ENCODE data around the gene PHF19. TPM values are rescaled to one million over a fixed set of nuclear protein-coding genes. Genes with fewer than 3 reads are reported as not detected.

PHF19 gene
- total RNA-seq, 2 experiments from 2014 or later, result 183 to 189 TPM

GRCh38 chr9:120869360-120869687 is 7.7 kb downstream of the PHF19 start:
- H3K27ac Mint-ChIP-seq, result peak overlapping the region; percentile 87
- H3K4me1 Mint-ChIP-seq (ENCODE audit: low read depth), result peaks cover 51% of the 10 kb centered on the region
- POLR2A ChIA-PET, result interaction anchor here (0.7 to 2.4 kb wide), 11 partner anchors 12 to 60 kb away, joined by 3 to 9 read pairs (median 5); no protein-coding TSS in a partner anchor
- H3K4me3 Mint-ChIP-seq, result peak overlapping the region; percentile 80
- no peaks in the 10 kb centered on the region for H3K9me3 Mint-ChIP-seq
- H3K36me3 Mint-ChIP-seq, result peaks cover 68% of the 10 kb centered on the region
- no peak for DNase-seq
- intact Hi-C loops (cut with micrococcal nuclease), result loop anchor here (1.0 to 2.0 kb wide), 4 partner anchors 41 to 251 kb away; partner anchors contain the start of genes FBXW2 and TRAF1
- CTCF ChIA-PET, result interaction anchor here (0.7 to 3.6 kb wide), 16 partner anchors 9 to 113 kb away, joined by 3 to 27 read pairs (median 4); no protein-coding TSS in a partner anchor
- no peaks in the 10 kb centered on the region for H3K27me3 Mint-ChIP-seq

DNA sequence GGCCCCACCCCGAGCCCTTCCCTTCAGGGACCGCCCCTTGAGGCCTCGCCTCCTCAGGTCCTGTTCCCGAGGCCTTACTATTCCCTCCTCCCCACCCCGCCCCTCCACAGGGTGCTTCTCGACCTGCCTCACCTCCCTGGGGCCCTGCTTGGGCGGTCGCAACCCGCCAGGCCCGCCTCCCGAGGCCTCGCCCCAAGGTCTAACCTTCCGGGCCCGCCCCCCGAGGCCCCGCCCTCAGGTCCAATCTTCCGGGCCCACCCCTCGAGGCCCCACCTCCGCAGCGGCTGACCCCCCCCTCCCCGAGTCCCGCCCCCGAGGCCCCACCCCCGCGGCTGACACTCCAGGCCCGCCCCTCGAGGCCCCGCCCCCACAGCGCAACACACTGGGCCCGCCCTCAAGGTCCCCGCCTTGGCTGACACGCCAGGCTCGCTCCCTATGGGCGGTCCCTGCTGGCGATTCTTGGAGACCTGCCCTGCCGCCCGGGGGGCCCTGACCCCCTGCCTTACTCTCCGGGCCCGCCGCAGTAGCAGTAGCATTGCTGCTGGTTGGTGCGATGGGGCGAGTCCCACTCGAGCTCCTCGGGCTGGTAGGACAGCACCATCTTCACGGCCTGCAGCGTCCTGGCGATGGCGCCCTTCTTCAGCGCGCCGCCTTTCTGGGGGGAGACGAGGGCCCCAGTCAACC is 8.2 kb downstream of the PHF19 start:
- ChIA-PET CTCF (interaction anchor here (0.7 to 3.6 kb wide), 17 partner anchors 10 to 113 kb away, joined by 3 to 27 read pairs (median 4); no protein-coding TSS in a partner anchor), POLR2A (interaction anchor here (0.7 to 2.4 kb wide), 13 partner anchors 12 to 76 kb away, joined by 3 to 9 read pairs (median 4); partner anchors contain the start of gene FBXW2)
- intact Hi-C loops (cut with micrococcal nuclease), result loop anchor here (1.0 to 2.0 kb wide), 6 partner anchors 7 to 252 kb away; partner anchors contain the start of genes FBXW2 and TRAF1
- peaks cover 46% of the 10 kb centered on the region for H3K4me1 Mint-ChIP-seq (ENCODE audit: low read depth)
- no peaks in the 10 kb centered on the region for H3K27me3 Mint-ChIP-seq
- H3K4me3 Mint-ChIP-seq, result peak overlapping the region; percentile 80
- peak overlapping the region; percentile 87 for H3K27ac Mint-ChIP-seq
- no peaks in the 10 kb centered on the region for H3K9me3 Mint-ChIP-seq
- H3K36me3 Mint-ChIP-seq, result peaks cover 68% of the 10 kb centered on the region
- DNase-seq, result peak; percentile 97

- Mint-ChIP-seq H3K27ac (peak overlapping the region; percentile 51), H3K36me3 (peaks cover 63% of the 10 kb centered on the region), H3K9me3 (no peaks in the 10 kb centered on the region), H3K27me3 (no peaks in the 10 kb centered on the region), H3K4me1 (ENCODE audit: low read depth) (peaks cover 41% of the 10 kb centered on the region), H3K4me3 (peak overlapping the region; percentile 64)
- ChIA-PET CTCF (interaction anchor here (0.7 to 3.6 kb wide), 10 partner anchors 10 to 112 kb away, joined by 3 to 27 read pairs (median 6); no protein-coding TSS in a partner anchor), POLR2A (interaction anchor here (0.9 to 2.4 kb wide), 7 partner anchors 16 to 75 kb away, joined by 3 to 9 read pairs (median 4); partner anchors contain the start of gene FBXW2)
- DNase-seq, result no peak
- intact Hi-C loops (cut with micrococcal nuclease), result loop anchor here (1.0 to 2.0 kb wide), 5 partner anchors 8 to 252 kb away; partner anchors contain the start of gene FBXW2
These were observed 8.7 kb downstream of the PHF19 start for GRCh38 chr9:120868339-120868675.

DNA sequence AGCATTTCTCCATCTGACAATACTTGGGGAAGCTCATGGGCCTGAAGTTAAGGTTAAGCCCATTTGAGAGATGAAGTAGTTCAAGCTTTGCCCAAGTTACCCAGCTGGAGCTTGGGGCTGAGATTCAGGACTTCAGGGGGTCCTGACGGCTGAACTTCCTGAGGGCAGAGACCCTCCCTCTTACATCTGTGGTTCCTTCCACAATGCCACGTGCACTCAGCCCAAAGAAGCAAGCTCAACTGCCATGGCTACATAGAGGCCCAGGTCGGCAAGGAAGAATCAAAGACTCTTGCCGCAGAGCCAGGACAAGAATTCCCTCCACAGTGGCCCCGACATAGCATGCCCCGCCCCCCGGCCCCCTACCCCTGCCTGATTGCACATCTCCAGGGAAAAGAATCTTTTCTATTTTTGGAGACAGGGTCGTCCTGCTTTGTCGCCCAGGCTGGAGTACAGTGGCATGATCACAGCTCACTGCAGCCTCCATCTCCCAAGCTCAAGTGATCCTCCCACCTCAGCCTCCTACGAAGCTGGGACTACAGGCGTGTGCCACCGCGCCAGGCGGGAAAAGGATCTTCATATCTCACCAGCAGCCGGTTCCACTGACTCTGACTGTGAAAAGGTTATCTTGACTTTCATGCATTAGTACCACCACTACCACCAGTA is 9.2 kb downstream of the PHF19 start:
- Mint-ChIP-seq H3K9me3 (no peaks in the 10 kb centered on the region), H3K4me3 (peak overlapping the region; percentile 64), H3K4me1 (ENCODE audit: low read depth) (peaks cover 36% of the 10 kb centered on the region), H3K36me3 (peaks cover 63% of the 10 kb centered on the region), H3K27me3 (no peaks in the 10 kb centered on the region), H3K27ac (peak overlapping the region; percentile 51)
- intact Hi-C loops (cut with micrococcal nuclease), result loop anchor here (1.0 to 2.0 kb wide), 5 partner anchors 8 to 253 kb away; partner anchors contain the start of gene FBXW2
- ChIA-PET CTCF (interaction anchor here (0.7 to 3.6 kb wide), 7 partner anchors 22 to 112 kb away, joined by 3 to 27 read pairs (median 7); no protein-coding TSS in a partner anchor), POLR2A (interaction anchor here (0.9 to 2.4 kb wide), 7 partner anchors 16 to 75 kb away, joined by 3 to 9 read pairs (median 4); partner anchors contain the start of gene FBXW2)
- DNase-seq, result no peak

DNA sequence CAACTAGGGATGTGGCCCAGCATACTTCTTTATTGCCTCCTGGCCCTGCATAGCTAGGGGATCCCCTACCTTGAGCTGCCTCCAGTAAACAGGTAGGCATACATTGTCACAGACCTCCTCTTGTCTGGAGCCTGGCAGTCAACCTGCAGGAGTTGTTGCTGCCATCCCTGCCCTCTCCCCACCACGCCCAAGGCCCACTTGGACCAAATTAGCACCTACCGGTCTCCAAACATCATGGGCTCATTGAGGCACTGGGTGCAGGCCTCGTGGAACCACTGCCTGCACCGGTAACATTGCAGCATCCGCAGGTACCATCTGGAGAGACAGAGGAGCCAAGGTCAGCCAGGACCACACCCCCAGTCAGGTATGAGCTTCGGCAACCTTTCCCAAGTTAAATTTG is 10.3 kb downstream of the PHF19 start:
- no peak overlapping the region for H3K27ac Mint-ChIP-seq
- CTCF ChIA-PET, result interaction anchor here (1.0 to 1.1 kb wide), 2 partner anchors 31 to 57 kb away, joined by 3 read pairs; no protein-coding TSS in a partner anchor
- H3K4me3 Mint-ChIP-seq, result no peak overlapping the region
- H3K9me3 Mint-ChIP-seq, result no peaks in the 10 kb centered on the region
- no peaks in the 10 kb centered on the region for H3K27me3 Mint-ChIP-seq
- intact Hi-C loops (cut with micrococcal nuclease), result no loop called here
- POLR2A ChIA-PET, result interaction anchor here (0.9 to 1.4 kb wide), 3 partner anchors 10 to 35 kb away, joined by 3 read pairs; no protein-coding TSS in a partner anchor
- no peak for DNase-seq
- H3K4me1 Mint-ChIP-seq (ENCODE audit: low read depth), result peaks cover 27% of the 10 kb centered on the region
- H3K36me3 Mint-ChIP-seq, result peaks cover 65% of the 10 kb centered on the region

- Mint-ChIP-seq H3K4me1 (ENCODE audit: low read depth) (peaks cover 20% of the 10 kb centered on the region), H3K9me3 (no peaks in the 10 kb centered on the region), H3K36me3 (peaks cover 66% of the 10 kb centered on the region), H3K27ac (no peak overlapping the region), H3K4me3 (no peak overlapping the region), H3K27me3 (no peaks in the 10 kb centered on the region)
- ChIA-PET CTCF (interaction anchor here (0.5 kb wide), 1 partner anchor 20 kb away, joined by 3 read pairs; no protein-coding TSS in a partner anchor), POLR2A (interaction anchor here (0.7 to 1.5 kb wide), 2 partner anchors 12 to 17 kb away, joined by 3 to 4 read pairs; no protein-coding TSS in a partner anchor)
- DNase-seq, result no peak
- intact Hi-C loops (cut with micrococcal nuclease), result no loop called here
These were observed 11.2 kb downstream of the PHF19 start for GRCh38 chr9:120865809-120866208.

DNA sequence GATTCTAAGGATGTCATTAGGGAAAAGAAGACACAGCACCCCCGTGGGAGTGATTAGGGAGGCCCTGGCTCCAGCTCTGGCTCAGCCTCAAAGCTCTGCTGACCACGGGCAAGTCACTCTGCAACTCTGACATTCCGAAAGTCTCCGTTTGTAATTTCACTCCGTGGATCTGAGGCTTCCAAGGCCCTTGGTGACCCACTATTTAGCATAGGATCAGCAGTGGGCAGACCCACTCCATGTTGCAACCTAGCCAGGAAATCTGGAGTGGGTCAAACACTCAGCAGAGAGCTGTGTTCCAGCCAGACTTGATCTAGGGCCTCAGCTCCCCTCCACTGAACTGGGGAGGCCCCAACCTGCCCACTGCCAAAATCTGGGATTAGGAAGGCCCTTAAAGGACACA is 11.8 kb downstream of the PHF19 start:
- H3K27ac Mint-ChIP-seq, result no peak overlapping the region
- peaks cover 70% of the 10 kb centered on the region for H3K36me3 Mint-ChIP-seq
- CTCF ChIA-PET, result no interaction called here

DNA sequence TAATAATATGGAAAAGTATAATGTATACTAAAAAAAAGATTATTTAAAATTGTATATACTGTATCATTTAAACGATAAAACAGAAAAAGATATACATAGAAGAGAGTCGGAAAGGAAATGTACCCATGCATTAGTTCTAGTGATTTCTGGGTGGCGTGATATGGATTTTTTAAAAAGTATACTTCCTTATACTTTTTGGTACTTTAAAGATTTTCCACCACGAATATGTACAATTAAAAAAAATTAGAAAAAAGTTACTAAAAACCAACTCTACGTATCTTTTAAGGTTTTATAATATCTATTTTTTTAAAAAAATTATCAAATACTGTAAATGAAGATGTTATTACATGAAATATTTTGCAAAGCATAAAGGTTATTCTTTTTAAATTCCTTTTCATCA is 12.3 kb downstream of the PHF19 start:
- ChIA-PET CTCF (no interaction called here), POLR2A (interaction anchor here (0.6 to 1.5 kb wide), 2 partner anchors 11 to 14 kb away, joined by 3 read pairs; no protein-coding TSS in a partner anchor)
- intact Hi-C loops (cut with micrococcal nuclease), result no loop called here
- Mint-ChIP-seq H3K4me3 (no peak overlapping the region), H3K4me1 (ENCODE audit: low read depth) (peaks cover 13% of the 10 kb centered on the region), H3K27ac (no peak overlapping the region), H3K9me3 (no peaks in the 10 kb centered on the region), H3K36me3 (peaks cover 70% of the 10 kb centered on the region), H3K27me3 (no peaks in the 10 kb centered on the region)
- DNase-seq, result no peak

More for the DNA sequence above, 11.8 kb downstream of the PHF19 start:
- Mint-ChIP-seq H3K4me3 (no peak overlapping the region), H3K27me3 (no peaks in the 10 kb centered on the region), H3K4me1 (ENCODE audit: low read depth) (peaks cover 18% of the 10 kb centered on the region), H3K9me3 (no peaks in the 10 kb centered on the region)
- POLR2A ChIA-PET, result interaction anchor here (0.6 to 1.5 kb wide), 2 partner anchors 12 to 15 kb away, joined by 3 read pairs; no protein-coding TSS in a partner anchor
- DNase-seq, result no peak
- intact Hi-C loops (cut with micrococcal nuclease), result no loop called here

- Mint-ChIP-seq H3K27ac (no peak overlapping the region), H3K9me3 (no peaks in the 10 kb centered on the region), H3K4me3 (no peak overlapping the region), H3K4me1 (ENCODE audit: low read depth) (peaks cover 6% of the 10 kb centered on the region), H3K27me3 (no peaks in the 10 kb centered on the region), H3K36me3 (peaks cover 68% of the 10 kb centered on the region)
- ChIA-PET POLR2A (interaction anchor here (1.0 kb wide), 1 partner anchor 12 kb away, joined by 3 read pairs; no protein-coding TSS in a partner anchor), CTCF (no interaction called here)
- intact Hi-C loops (cut with micrococcal nuclease), result no loop called here
- no peak for DNase-seq
These were observed 13.2 kb downstream of the PHF19 start for GRCh38 chr9:120863833-120864232.

GRCh38 chr9:120862452-120862851 is 14.5 kb downstream of the PHF19 start:
- POLR2A ChIA-PET, result interaction anchor here (0.9 kb wide), 1 partner anchor 15 kb away, joined by 3 read pairs; no protein-coding TSS in a partner anchor
- Mint-ChIP-seq H3K4me1 (ENCODE audit: low read depth) (no peaks in the 10 kb centered on the region), H3K27ac (no peak overlapping the region), H3K27me3 (no peaks in the 10 kb centered on the region), H3K36me3 (peaks cover 76% of the 10 kb centered on the region), H3K4me3 (no peak overlapping the region), H3K9me3 (no peaks in the 10 kb centered on the region)
- intact Hi-C loops (cut with micrococcal nuclease), result no loop called here
- DNase-seq, result no peak
- CTCF ChIA-PET, result interaction anchor here (0.6 to 0.9 kb wide), 2 partner anchors 111 to 240 kb away, joined by 3 to 4 read pairs; no protein-coding TSS in a partner anchor

- no peak overlapping the region for H3K4me3 Mint-ChIP-seq
- intact Hi-C loops (cut with micrococcal nuclease), result no loop called here
- no peaks in the 10 kb centered on the region for H3K27me3 Mint-ChIP-seq
- H3K27ac Mint-ChIP-seq, result no peak overlapping the region
- ChIA-PET POLR2A (no interaction called here), CTCF (no interaction called here)
- H3K36me3 Mint-ChIP-seq, result peaks cover 77% of the 10 kb centered on the region
- no peak for DNase-seq
- H3K4me1 Mint-ChIP-seq (ENCODE audit: low read depth), result no peaks in the 10 kb centered on the region
- H3K9me3 Mint-ChIP-seq, result no peaks in the 10 kb centered on the region
These were observed 15.1 kb downstream of the PHF19 start for GRCh38 chr9:120861935-120862334.
